WTC11 (cell line): ENCODE data around the gene LTBP2.

Experiments
- CREB1 ChIP-seq: sonication (generic); formaldehyde crosslinking; IDR thresholded peaks from 2 replicates; pipeline ENCODE4 v1.8.0; 2023; ENCODE audit warnings: mild to moderate bottlenecking, missing genetic modification reagents
- TEAD1 ChIP-seq: sonication (generic); formaldehyde crosslinking; IDR thresholded peaks from 2 replicates; pipeline ENCODE4 v1.8.0; 2022; ENCODE audit warnings: mild to moderate bottlenecking, missing genetic modification reagents
- TP53 ChIP-seq: sonication (generic); formaldehyde crosslinking; IDR thresholded peaks from 2 replicates; pipeline ENCODE4 v1.8.1; 2023; ENCODE audit warnings: mild to moderate bottlenecking, missing genetic modification reagents
- ZNF138 ChIP-seq: sonication (generic); formaldehyde crosslinking; conservative IDR thresholded peaks from 2 replicates; pipeline ENCODE4 v1.8.1; 2022; ENCODE audit warnings: mild to moderate bottlenecking, moderate library complexity, missing genetic modification reagents

DNA sequence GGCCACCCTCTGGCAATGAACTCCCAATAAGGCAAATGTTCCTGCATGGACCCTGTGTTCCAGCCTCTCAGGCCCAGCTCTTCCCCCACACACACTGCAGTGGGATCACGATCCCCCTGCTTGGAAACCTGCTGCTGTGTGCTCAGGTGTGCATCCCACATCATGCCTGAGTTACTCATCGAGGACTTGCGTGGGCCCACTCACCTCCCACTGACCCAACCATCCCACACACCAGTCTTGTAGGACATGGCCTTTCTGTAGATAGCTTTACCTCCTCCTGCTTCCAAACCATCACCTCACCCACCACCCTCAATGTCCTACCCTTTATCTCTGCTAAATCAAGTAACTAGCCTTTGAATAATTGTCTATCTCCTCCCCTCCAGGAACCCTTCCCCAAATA is 143.5 kb downstream of the LTBP2 start:
- no peak for TF ChIP-seq TP53 (CRISPR knock-in tag)
- no peak for TF ChIP-seq TEAD1 (CRISPR knock-in tag)
- no peak for TF ChIP-seq ZNF138 (CRISPR knock-in tag)
- no peak for TF ChIP-seq CREB1 (CRISPR knock-in tag)
